ENCODE data around the gene PHACTR3. TPM values are rescaled to one million over a fixed set of nuclear protein-coding genes. Genes with fewer than 3 reads are reported as not detected.

PHACTR3 gene
- total RNA-seq, 1 experiment from 2014 or later: not detected

DNA sequence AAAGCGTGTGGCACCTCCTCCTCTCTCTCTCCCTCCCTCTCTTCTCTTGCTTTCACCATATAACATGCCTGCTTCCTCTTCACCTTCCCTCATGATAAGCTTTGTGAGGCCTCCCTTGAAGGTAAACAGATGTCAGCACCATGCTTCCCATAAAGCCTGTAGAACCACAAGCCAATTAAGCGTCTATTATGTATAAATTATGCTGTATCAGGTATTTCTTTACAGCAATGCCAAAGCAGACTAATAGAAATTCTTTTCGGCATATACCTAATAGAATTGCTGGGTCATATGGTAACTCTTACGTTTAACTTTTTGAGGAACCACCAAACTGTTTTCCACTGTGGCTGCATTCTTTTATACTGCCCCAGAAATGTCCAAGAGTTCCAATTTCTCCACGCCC is 254.1 kb downstream of the PHACTR3 start:
- WGBS (ENCODE audit: extremely low coverage, insufficient read length, low lambda C conversion rate): no CpG with 5 or more reads among the region's 5 CpGs
- no peak overlapping the region for H2AFZ ChIP-seq (ENCODE audit: low read length)
- TF ChIP-seq, protein P1, sequence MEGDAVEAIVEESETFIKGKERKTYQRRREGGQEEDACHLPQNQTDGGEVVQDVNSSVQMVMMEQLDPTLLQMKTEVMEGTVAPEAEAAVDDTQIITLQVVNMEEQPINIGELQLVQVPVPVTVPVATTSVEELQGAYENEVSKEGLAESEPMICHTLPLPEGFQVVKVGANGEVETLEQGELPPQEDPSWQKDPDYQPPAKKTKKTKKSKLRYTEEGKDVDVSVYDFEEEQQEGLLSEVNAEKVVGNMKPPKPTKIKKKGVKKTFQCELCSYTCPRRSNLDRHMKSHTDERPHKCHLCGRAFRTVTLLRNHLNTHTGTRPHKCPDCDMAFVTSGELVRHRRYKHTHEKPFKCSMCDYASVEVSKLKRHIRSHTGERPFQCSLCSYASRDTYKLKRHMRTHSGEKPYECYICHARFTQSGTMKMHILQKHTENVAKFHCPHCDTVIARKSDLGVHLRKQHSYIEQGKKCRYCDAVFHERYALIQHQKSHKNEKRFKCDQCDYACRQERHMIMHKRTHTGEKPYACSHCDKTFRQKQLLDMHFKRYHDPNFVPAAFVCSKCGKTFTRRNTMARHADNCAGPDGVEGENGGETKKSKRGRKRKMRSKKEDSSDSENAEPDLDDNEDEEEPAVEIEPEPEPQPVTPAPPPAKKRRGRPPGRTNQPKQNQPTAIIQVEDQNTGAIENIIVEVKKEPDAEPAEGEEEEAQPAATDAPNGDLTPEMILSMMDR (conservative IDR thresholded peaks at IDR 0.05): no peak

More for the DNA sequence above, 254.1 kb downstream of the PHACTR3 start:
- Histone ChIP-seq H3K23ac (ENCODE audit: insufficient read length, low read depth, low read length) (no peak overlapping the region), H3K23me2 (ENCODE audit: insufficient read length, low read depth, low read length, poor library complexity, severe bottlenecking) (no peaks in the 10 kb centered on the region), H2BK20ac (ENCODE audit: low read depth, low read length, poor library complexity, severe bottlenecking) (no peak overlapping the region), H3K27me3 (ENCODE audit: insufficient read depth, low read length) (no peaks in the 10 kb centered on the region), H2BK12ac (ENCODE audit: insufficient read length, low read depth, low read length) (no peak overlapping the region), H2BK15ac (ENCODE audit: low read depth, low read length) (no peak overlapping the region), H4K8ac (replicated peaks; ENCODE audit: insufficient read length, low read depth, low read length) (no peak overlapping the region), H3K4me2 (ENCODE audit: insufficient read depth, insufficient read length, low read length) (no peak overlapping the region), H3T11ph (ENCODE audit: low read length) (no peak overlapping the region), H3K9me3 (ENCODE audit: control insufficient read depth, low read depth, low read length) (no peaks in the 10 kb centered on the region), H3K4ac (ENCODE audit: low read depth, low read length) (no peak overlapping the region), H2BK5ac (ENCODE audit: insufficient read length, low read length) (no peak overlapping the region), H3K9ac (ENCODE audit: extremely low read depth, insufficient read length, low read length) (no peak overlapping the region), H3K79me1 (ENCODE audit: insufficient read depth, low read depth, low read length, poor library complexity, severe bottlenecking) (no peaks in the 10 kb centered on the region), H3K18ac (ENCODE audit: insufficient read length, low read depth, low read length) (no peak overlapping the region), H4K20me1 (ENCODE audit: control insufficient read depth, insufficient read depth, insufficient read length) (no peaks in the 10 kb centered on the region), H2BK120ac (ENCODE audit: low read depth, low read length, poor library complexity, severe bottlenecking) (no peak overlapping the region), H4K5ac (ENCODE audit: insufficient read length, low read depth, low read length) (no peak overlapping the region), H3K4me1 (ENCODE audit: insufficient read depth, low read length) (no peaks in the 10 kb centered on the region), H3K14ac (ENCODE audit: insufficient read depth, low read length) (no peak overlapping the region), H3K27ac (ENCODE audit: insufficient read length, low read depth, low read length) (no peak overlapping the region), H4K91ac (ENCODE audit: insufficient read length, low read depth, low read length) (no peak overlapping the region), H2AK5ac (ENCODE audit: insufficient read length, low read length) (no peak overlapping the region), H3K56ac (ENCODE audit: insufficient read length, low read depth, low read length) (no peak overlapping the region), H3K79me2 (ENCODE audit: insufficient read depth, low read length) (no peaks in the 10 kb centered on the region)
- DNase-seq: no peak
- H3K4me3 Mint-ChIP-seq: no peak overlapping the region
- no peaks in the 10 kb centered on the region for H3K36me3 Mint-ChIP-seq (ENCODE audit: insufficient read depth in 1 of 3, low read depth in 3 of 3)
- H3K27me3 Mint-ChIP-seq (ENCODE audit: low read depth): peaks cover 26% of the 10 kb centered on the region
- no peaks in the 10 kb centered on the region for H3K4me1 Mint-ChIP-seq
- peaks cover 6 to 33% of the 10 kb centered on the region in 2 experiments; a peak in 4 of 5 replicates for H3K9me3 Mint-ChIP-seq
- H3K27ac Mint-ChIP-seq: no peak overlapping the region

Data from H9 (cell line).